H9 (cell line): Measurements from ENCODE around the gene CFAP97D2. TPM values are rescaled to one million over a fixed set of nuclear protein-coding genes. Genes with fewer than 3 reads are reported as not detected.

ENCODE experiments used
- DNase-seq: peaks from one replicate; pipeline ENCODE4 v3.0.0-alpha.2; 2017
- H2AFZ ChIP-seq: one replicate; pipeline ENCODE4 v1.6.1; 2013; ENCODE audit warnings: mild to moderate bottlenecking, low read length, control low read depth, moderate library complexity
- H2AK5ac ChIP-seq: 2 replicates; pipeline ENCODE4 v1.6.1; 2013; ENCODE audit warnings: low read length, control low read depth, mixed read lengths; ENCODE audit not compliant: insufficient read length
- H2BK120ac ChIP-seq: one replicate; pipeline ENCODE4 v1.6.1; 2013; ENCODE audit warnings: low read depth, mild to moderate bottlenecking, low read length, control low read depth, inconsistent platforms; ENCODE audit not compliant: poor library complexity, severe bottlenecking
- H2BK12ac ChIP-seq: 2 replicates; pipeline ENCODE4 v1.6.1; 2013; ENCODE audit warnings: low read length, control low read depth, mixed read lengths, low read depth; ENCODE audit not compliant: insufficient read length
- H2BK15ac ChIP-seq: 2 replicates; pipeline ENCODE4 v1.6.1; 2013; ENCODE audit warnings: low read depth, low read length, control low read depth
- H2BK20ac ChIP-seq: one replicate; pipeline ENCODE4 v1.6.1; 2013; ENCODE audit warnings: low read depth, mild to moderate bottlenecking, low read length, control low read depth, inconsistent platforms; ENCODE audit not compliant: poor library complexity, severe bottlenecking
- H2BK5ac ChIP-seq: 2 replicates; pipeline ENCODE4 v1.6.1; 2013; ENCODE audit warnings: low read length, control low read depth, mixed read lengths; ENCODE audit not compliant: insufficient read length
- H3K14ac ChIP-seq: 2 replicates; pipeline ENCODE4 v1.6.1; 2013; ENCODE audit warnings: low read length, control low read depth; ENCODE audit not compliant: insufficient read depth
- H3K18ac ChIP-seq: 2 replicates; pipeline ENCODE4 v1.6.1; 2013; ENCODE audit warnings: low read depth, mild to moderate bottlenecking, mixed read lengths, low read length, control low read depth; ENCODE audit not compliant: insufficient read length
- H3K23ac ChIP-seq: 2 replicates; pipeline ENCODE4 v1.6.1; 2013; ENCODE audit warnings: low read length, control low read depth, mixed read lengths, low read depth; ENCODE audit not compliant: insufficient read length
- H3K23me2 ChIP-seq: 2 replicates; pipeline ENCODE4 v1.6.1; 2013; ENCODE audit warnings: low read depth, mild to moderate bottlenecking, mixed read lengths, low read length, control low read depth; ENCODE audit not compliant: insufficient read length, poor library complexity, severe bottlenecking
- H3K27ac ChIP-seq: 2 replicates; pipeline ENCODE4 v1.5.1; 2013; ENCODE audit warnings: low read length, control low read depth, mixed read lengths, low read depth; ENCODE audit not compliant: insufficient read length
- H3K27me3 ChIP-seq: 2 replicates; pipeline ENCODE4 v1.6.1; 2013; ENCODE audit warnings: low read length, control low read depth, inconsistent platforms; ENCODE audit not compliant: insufficient read depth
- H3K4ac ChIP-seq: 2 replicates; pipeline ENCODE4 v1.6.1; 2013; ENCODE audit warnings: low read depth, mild to moderate bottlenecking, control low read depth, inconsistent platforms, low read length, moderate library complexity
- H3K4me1 ChIP-seq: 2 replicates; pipeline ENCODE4 v1.6.1; 2013; ENCODE audit warnings: low read length, control low read depth, inconsistent platforms; ENCODE audit not compliant: insufficient read depth
- H3K4me2 ChIP-seq: 2 replicates; pipeline ENCODE4 v1.6.1; 2013; ENCODE audit warnings: low read length, control low read depth, mixed read lengths; ENCODE audit not compliant: insufficient read length, insufficient read depth
- H3K56ac ChIP-seq: 2 replicates; pipeline ENCODE4 v1.6.1; 2013; ENCODE audit warnings: low read depth, mild to moderate bottlenecking, mixed read lengths, low read length, control low read depth; ENCODE audit not compliant: insufficient read length
- H3K79me1 ChIP-seq: 2 replicates; pipeline ENCODE4 v1.6.1; 2013; ENCODE audit warnings: low read depth, mild to moderate bottlenecking, moderate library complexity, low read length, control low read depth, inconsistent platforms; ENCODE audit not compliant: insufficient read depth, poor library complexity, severe bottlenecking
- H3K79me2 ChIP-seq: 2 replicates; pipeline ENCODE4 v1.6.1; 2013; ENCODE audit warnings: low read length, control low read depth, inconsistent platforms; ENCODE audit not compliant: insufficient read depth
- H3K9ac ChIP-seq: 2 replicates; pipeline ENCODE4 v1.6.1; 2013; ENCODE audit warnings: low read length, control low read depth, mixed read lengths; ENCODE audit not compliant: insufficient read length; ENCODE audit errors: extremely low read depth
- H3K9me3 ChIP-seq: one replicate; pipeline ENCODE4 v1.6.1; 2013; ENCODE audit warnings: low read depth, low read length, inconsistent platforms; ENCODE audit not compliant: control insufficient read depth
- H3T11ph ChIP-seq: one replicate; pipeline ENCODE4 v1.6.1; 2013; ENCODE audit warnings: mild to moderate bottlenecking, low read length, control low read depth, inconsistent platforms
- H4K20me1 ChIP-seq: one replicate; pipeline ENCODE4 v1.6.1; 2013; ENCODE audit not compliant: control insufficient read depth, insufficient read length, insufficient read depth
- H4K5ac ChIP-seq: 2 replicates; pipeline ENCODE4 v1.6.1; 2013; ENCODE audit warnings: low read depth, mild to moderate bottlenecking, mixed read lengths, low read length, control low read depth; ENCODE audit not compliant: insufficient read length
- H4K8ac ChIP-seq: replicated peaks from 2 replicates; pipeline ENCODE4 v1.6.1; 2013; ENCODE audit warnings: low read length, control low read depth, mixed read lengths, low read depth; ENCODE audit not compliant: insufficient read length
- H4K91ac ChIP-seq: 2 replicates; pipeline ENCODE4 v1.6.1; 2013; ENCODE audit warnings: low read depth, mild to moderate bottlenecking, moderate library complexity, mixed read lengths, low read length, control low read depth; ENCODE audit not compliant: insufficient read length
- H3K27ac Mint-ChIP-seq, 3 experiments: 2 replicates in 2 of 3; 3 replicates in 1 of 3; pipeline ENCODE4 v1.8.0; 2020 to 2021; ENCODE audit warnings: mixed read lengths in 3 of 3, mild to moderate bottlenecking in 1 of 3, moderate library complexity in 1 of 3
- H3K27me3 Mint-ChIP-seq: 2 replicates; pipeline ENCODE4 v1.8.0; 2021; ENCODE audit warnings: low read depth, mild to moderate bottlenecking, moderate library complexity, mixed read lengths
- H3K36me3 Mint-ChIP-seq, 3 experiments: 2 replicates in 2 of 3; 3 replicates in 1 of 3; pipeline ENCODE4 v1.8.0; 2020 to 2021; ENCODE audit warnings: low read depth in 3 of 3, mixed read lengths in 3 of 3; ENCODE audit not compliant: insufficient read depth in 1 of 3
- H3K4me1 Mint-ChIP-seq, 2 experiments: 2 replicates each; pipeline ENCODE4 v1.8.0; 2020; ENCODE audit warnings: mixed read lengths in 2 of 2
- H3K4me3 Mint-ChIP-seq, 2 experiments: 2 replicates in 1 of 2; 3 replicates in 1 of 2; pipeline ENCODE4 v1.8.0; 2020 to 2021; ENCODE audit warnings: mild to moderate bottlenecking in 2 of 2, mixed read lengths in 2 of 2, moderate library complexity in 1 of 2
- H3K9me3 Mint-ChIP-seq, 2 experiments: 2 replicates in 1 of 2; 3 replicates in 1 of 2; pipeline ENCODE4 v1.8.0; 2020; ENCODE audit warnings: mild to moderate bottlenecking in 2 of 2, mixed read lengths in 2 of 2, moderate library complexity in 1 of 2
- WGBS: extraction: QIAGEN DNeasy Blood & Tissue Kit; methylation state at CpG from one replicate; pipeline ENCODE4 v1.1.7; 2013; ENCODE audit warnings: missing lambda C conversion rate, low lambda C conversion rate, mixed read lengths; ENCODE audit not compliant: insufficient read length; ENCODE audit errors: extremely low coverage; 5-methylcytosine and 5-hydroxymethylcytosine counted together
- total RNA-seq: library from RNA; stranded (reverse); gene quantifications from 2 replicates; pipeline ENCODE4 v1.2.1, GENCODE V29; 2021
- TF ChIP-seq, protein P1 (sequence below): fragments of 200-600 bp; sonication (generic); conservative IDR thresholded peaks from 3 replicates; pipeline ENCODE4 v1.8.0; 2021; ENCODE audit warnings: antibody characterized with exemption, mild to moderate bottlenecking

Gene CFAP97D2
- total RNA-seq, 1 experiment from 2014 or later, result not detected

DNA sequence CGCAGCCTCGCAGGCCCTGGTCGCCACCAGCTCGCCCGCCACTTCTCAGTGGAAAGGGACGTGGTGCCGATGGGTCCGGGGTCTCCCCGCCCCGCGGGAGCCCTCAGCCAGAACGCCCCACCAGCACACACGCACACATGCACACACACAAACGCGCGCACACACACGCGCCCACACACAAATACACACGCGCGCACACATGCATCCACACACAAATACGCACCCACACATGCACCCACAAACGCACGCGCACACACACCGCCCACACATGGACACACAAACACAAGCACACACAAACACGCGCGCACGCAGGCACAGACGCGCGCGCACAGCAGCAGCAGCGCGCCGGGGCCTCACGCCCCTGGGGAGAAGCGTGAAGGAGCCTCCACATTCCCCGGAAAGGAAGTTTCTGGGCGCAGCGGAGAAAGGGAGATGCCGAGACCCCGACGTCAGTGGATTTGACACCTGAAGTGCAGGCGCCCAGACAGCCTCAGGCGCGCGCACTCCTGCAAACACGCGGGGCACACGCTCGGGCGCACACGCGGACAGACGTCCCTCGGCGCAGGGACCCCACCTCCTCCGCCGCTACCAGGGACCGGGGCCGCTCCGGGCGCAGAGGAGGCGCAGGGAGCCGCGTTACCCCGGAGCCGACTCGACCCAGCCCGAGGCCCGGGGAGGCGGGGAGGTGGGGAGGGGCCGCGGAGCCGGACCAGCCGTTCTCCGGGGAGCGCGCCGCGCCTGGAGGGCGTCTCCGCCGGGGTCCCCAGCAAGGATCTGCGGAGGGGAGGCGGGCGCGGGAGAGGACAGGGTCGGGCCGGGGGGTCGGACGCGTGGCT is 47.3 kb upstream of the CFAP97D2 start:
- H3K18ac ChIP-seq, result peak overlapping the region; percentile 13
- H2BK15ac ChIP-seq, result no peak overlapping the region
- H3K56ac ChIP-seq, result no peak overlapping the region
- peak overlapping the region; percentile 79 for H3K23ac ChIP-seq
- peak overlapping the region; percentile 41; the same call in 1 of the 2 replicates for H3K14ac ChIP-seq
- H2BK5ac ChIP-seq, result no peak overlapping the region
- no peak overlapping the region for H4K5ac ChIP-seq
- H2BK12ac ChIP-seq, result no peak overlapping the region
- H2BK120ac ChIP-seq, result no peak overlapping the region
- TF ChIP-seq, protein P1, sequence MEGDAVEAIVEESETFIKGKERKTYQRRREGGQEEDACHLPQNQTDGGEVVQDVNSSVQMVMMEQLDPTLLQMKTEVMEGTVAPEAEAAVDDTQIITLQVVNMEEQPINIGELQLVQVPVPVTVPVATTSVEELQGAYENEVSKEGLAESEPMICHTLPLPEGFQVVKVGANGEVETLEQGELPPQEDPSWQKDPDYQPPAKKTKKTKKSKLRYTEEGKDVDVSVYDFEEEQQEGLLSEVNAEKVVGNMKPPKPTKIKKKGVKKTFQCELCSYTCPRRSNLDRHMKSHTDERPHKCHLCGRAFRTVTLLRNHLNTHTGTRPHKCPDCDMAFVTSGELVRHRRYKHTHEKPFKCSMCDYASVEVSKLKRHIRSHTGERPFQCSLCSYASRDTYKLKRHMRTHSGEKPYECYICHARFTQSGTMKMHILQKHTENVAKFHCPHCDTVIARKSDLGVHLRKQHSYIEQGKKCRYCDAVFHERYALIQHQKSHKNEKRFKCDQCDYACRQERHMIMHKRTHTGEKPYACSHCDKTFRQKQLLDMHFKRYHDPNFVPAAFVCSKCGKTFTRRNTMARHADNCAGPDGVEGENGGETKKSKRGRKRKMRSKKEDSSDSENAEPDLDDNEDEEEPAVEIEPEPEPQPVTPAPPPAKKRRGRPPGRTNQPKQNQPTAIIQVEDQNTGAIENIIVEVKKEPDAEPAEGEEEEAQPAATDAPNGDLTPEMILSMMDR, result no peak
- no peaks in the 10 kb centered on the region for H4K20me1 ChIP-seq
- no peak overlapping the region for H4K8ac ChIP-seq
- Mint-ChIP-seq H3K27me3 (peaks cover 18% of the 10 kb centered on the region), H3K36me3 (peaks cover 0 to 3% (median 0%) of the 10 kb centered on the region in 3 experiments; a peak in 1 of 7 replicates), H3K27ac (peak overlapping the region in 1 of 3 experiments; percentile 75; a peak in 2 of 7 replicates), H3K4me3 (peak overlapping the region; percentile 89 to 95), H3K9me3 (peaks cover 0 to 3% of the 10 kb centered on the region in 2 experiments; a peak in 1 of 5 replicates), H3K4me1 (peaks cover 52 to 56% of the 10 kb centered on the region in 2 experiments)
- H3K4me1 ChIP-seq, result peaks cover 5% of the 10 kb centered on the region; the same call in 1 of the 2 replicates
- H3K27me3 ChIP-seq, result no peaks in the 10 kb centered on the region
- H4K91ac ChIP-seq, result no peak overlapping the region
- peak overlapping the region; percentile 96 for H3K4me2 ChIP-seq
- H2AK5ac ChIP-seq, result no peak overlapping the region
- peaks cover 3% of the 10 kb centered on the region for H3K79me1 ChIP-seq
- no peak for DNase-seq
- H3T11ph ChIP-seq, result no peak overlapping the region
- H3K79me2 ChIP-seq, result peaks cover 10% of the 10 kb centered on the region; the same call in 1 of the 2 replicates
- H3K4ac ChIP-seq, result no peak overlapping the region
- no CpG with 5 or more reads among the region's 95 CpGs for WGBS
- H3K9ac ChIP-seq, result peak overlapping the region; percentile 25
- H3K23me2 ChIP-seq, result peaks cover 10% of the 10 kb centered on the region
- no peaks in the 10 kb centered on the region for H3K9me3 ChIP-seq
- H3K27ac ChIP-seq, result no peak overlapping the region
- H2BK20ac ChIP-seq, result no peak overlapping the region
- H2AFZ ChIP-seq, result no peak overlapping the region
